Skeletal muscle tissue (tissue), 4 donors: Measurements from ENCODE around the gene CREBL2. TPM values are rescaled to one million over a fixed set of nuclear protein-coding genes. Genes with fewer than 3 reads are reported as not detected.
"Not testable (repeated sequence)": the region's sequence is repeated elsewhere in the genome, so short reads cannot be mapped to it uniquely, and the experiment has no call there.

Source experiments
- H3K27ac ChIP-seq: one replicate; pipeline ENCODE4 v1.7.0; 2013; ENCODE audit warnings: mild to moderate bottlenecking, low read depth, low read length, inconsistent platforms
- H3K27me3 ChIP-seq, 3 donors: one replicate each; pipeline ENCODE4 v1.7.0; 2013; ENCODE audit warnings: low read length in 3 of 3; ENCODE audit not compliant: control insufficient read depth in 3 of 3, insufficient read depth in 3 of 3
- H3K36me3 ChIP-seq, 3 donors: one replicate each; pipeline ENCODE4 v1.7.0; 2013; ENCODE audit warnings: low read length in 3 of 3; ENCODE audit not compliant: control insufficient read depth in 3 of 3, insufficient read depth in 3 of 3
- H3K4me1 ChIP-seq, 3 donors: one replicate each; pipeline ENCODE4 v1.7.0; 2013; ENCODE audit warnings: low read length in 3 of 3, mild to moderate bottlenecking in 3 of 3; ENCODE audit not compliant: control insufficient read depth in 3 of 3, insufficient read depth in 3 of 3
- H3K4me3 ChIP-seq, 3 donors: one replicate each; pipeline ENCODE4 v1.7.0; 2013; ENCODE audit warnings: low read length in 3 of 3
- H3K9ac ChIP-seq, 3 donors: one replicate each; pipeline ENCODE4 v1.7.0; 2013; ENCODE audit warnings: low read length in 3 of 3, mild to moderate bottlenecking in 3 of 3, moderate library complexity in 2 of 3, low read depth in 1 of 3
- H3K9me3 ChIP-seq, 3 donors: one replicate each; pipeline ENCODE4 v1.7.0; 2013; ENCODE audit warnings: low read length in 3 of 3; ENCODE audit not compliant: control insufficient read depth in 3 of 3
- total RNA-seq: library from RNA; depleted of rRNA; stranded (reverse); fragments of >200 nt; gene quantifications from one replicate; pipeline ENCODE4 v1.2.3, GENCODE V29; 2014
- donor health status: Osteomylitis.

The CREBL2 gene
- total RNA-seq, 1 donor from 2014 or later, result 18.3 TPM

GRCh38 chr12:12595929-12596328 is 15.7 kb upstream of the CREBL2 start:
- H3K4me1 ChIP-seq, H3K9me3 ChIP-seq, H3K27me3 ChIP-seq, H3K4me3 ChIP-seq, H3K27ac ChIP-seq, H3K9ac ChIP-seq, H3K36me3 ChIP-seq: not testable (repeated sequence)

GRCh38 chr12:12596598-12596997 is 15.1 kb upstream of the CREBL2 start:
- not testable (repeated sequence) for H3K36me3 ChIP-seq, H3K4me1 ChIP-seq, H3K9ac ChIP-seq, H3K4me3 ChIP-seq, H3K9me3 ChIP-seq, H3K27ac ChIP-seq, H3K27me3 ChIP-seq

GRCh38 chr12:12598864-12599263 is 12.8 kb upstream of the CREBL2 start:
- no peak overlapping the region for H3K4me3 ChIP-seq
- no peaks in the 10 kb centered on the region for H3K27me3 ChIP-seq
- no peaks in the 10 kb centered on the region for H3K4me1 ChIP-seq
- H3K36me3 ChIP-seq, result no peaks in the 10 kb centered on the region
- no peaks in the 10 kb centered on the region for H3K9me3 ChIP-seq
- H3K9ac ChIP-seq, result no peak overlapping the region
- no peak overlapping the region for H3K27ac ChIP-seq

DNA sequence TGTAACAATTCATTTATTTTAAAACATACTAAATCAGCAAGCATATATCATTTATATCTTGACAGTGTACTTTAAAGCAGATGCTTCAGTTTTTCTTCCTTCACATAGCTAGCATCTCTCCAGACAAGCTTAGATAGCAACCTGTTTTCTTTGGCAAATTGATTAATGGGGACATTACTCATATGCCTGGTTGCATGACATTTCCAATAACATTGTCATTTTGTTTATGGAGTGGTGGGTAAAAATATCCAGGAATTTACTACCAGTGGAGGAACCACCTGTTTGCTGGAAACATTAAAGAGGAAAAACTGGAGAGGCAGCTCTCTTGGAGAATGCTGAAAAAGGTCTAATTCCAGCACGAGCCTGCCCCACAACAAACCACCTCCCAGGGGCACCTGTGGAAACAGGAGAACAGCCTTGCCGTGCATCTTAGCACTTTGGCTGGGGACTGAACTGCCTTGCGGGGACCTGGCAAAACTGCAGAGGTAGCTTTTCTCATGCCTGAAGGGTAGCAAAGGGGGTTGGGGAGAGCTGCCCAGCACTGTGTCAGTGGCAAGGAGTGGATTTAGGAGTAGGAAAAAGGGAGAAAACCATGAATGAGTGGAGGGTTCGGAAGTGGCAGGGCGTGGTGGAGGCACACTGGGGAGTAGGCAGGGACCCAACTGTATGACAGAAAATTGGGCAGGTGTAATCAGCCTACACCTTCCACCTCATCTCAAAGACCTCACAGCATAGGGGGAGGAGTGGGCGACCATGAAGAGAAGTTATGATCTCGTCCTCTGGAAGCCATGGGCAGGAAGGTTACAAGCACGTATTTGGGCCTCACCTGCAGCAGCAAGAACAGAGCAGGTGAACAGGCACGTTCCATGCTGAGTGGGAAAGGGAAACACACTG is 11.7 kb upstream of the CREBL2 start:
- H3K4me3 ChIP-seq, result no peak overlapping the region
- no peaks in the 10 kb centered on the region for H3K27me3 ChIP-seq
- H3K27ac ChIP-seq, result no peak overlapping the region
- H3K4me1 ChIP-seq, result no peaks in the 10 kb centered on the region
- no peak overlapping the region for H3K9ac ChIP-seq
- no peaks in the 10 kb centered on the region for H3K36me3 ChIP-seq
- no peaks in the 10 kb centered on the region for H3K9me3 ChIP-seq

DNA sequence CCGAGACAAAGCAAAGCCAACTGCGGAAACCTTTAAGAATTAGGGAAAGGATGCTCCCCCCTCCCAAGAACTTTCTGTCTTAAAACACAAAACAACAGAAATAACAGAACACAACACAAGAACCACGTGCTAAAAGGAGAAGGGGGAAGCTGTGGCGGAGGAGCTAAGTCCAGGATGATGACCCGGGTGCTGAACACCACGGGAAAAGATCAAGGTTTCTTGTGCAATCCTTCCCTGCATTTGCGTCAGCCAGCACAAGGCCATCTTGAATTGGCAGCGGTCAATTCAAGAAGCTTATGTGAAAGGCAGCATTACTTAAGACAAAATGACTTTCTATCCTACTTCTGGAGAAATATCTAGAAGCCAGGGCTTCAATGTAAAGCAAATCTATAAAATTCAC is 11.0 kb upstream of the CREBL2 start:
- Histone ChIP-seq H3K9me3 (no peaks in the 10 kb centered on the region), H3K36me3 (no peaks in the 10 kb centered on the region), H3K9ac (no peak overlapping the region), H3K4me3 (no peak overlapping the region), H3K27me3 (no peaks in the 10 kb centered on the region), H3K27ac (no peak overlapping the region), H3K4me1 (no peaks in the 10 kb centered on the region)

DNA sequence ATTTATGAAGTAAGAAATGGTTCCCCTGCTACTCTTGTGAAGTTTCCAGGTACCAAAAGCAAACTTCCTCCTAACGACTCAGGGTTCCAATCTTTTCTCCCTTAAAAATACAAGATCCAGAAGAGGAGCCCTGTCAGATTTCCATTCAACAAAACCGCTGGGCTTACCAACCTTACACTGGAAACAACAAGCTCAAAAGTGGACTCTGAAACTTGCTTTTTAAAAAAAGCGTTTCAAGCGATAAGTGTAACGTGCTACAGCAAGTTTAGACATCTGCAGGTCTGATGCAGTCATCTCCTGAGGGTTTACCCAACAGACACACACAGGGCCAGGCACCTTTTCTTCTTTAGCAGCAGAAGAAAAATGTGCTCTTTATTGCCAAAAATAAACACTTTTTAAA is 6.9 kb upstream of the CREBL2 start:
- no peak overlapping the region for H3K27ac ChIP-seq
- H3K9me3 ChIP-seq, result no peaks in the 10 kb centered on the region
- no peak overlapping the region for H3K9ac ChIP-seq
- no peaks in the 10 kb centered on the region for H3K27me3 ChIP-seq
- no peak overlapping the region for H3K4me3 ChIP-seq
- no peaks in the 10 kb centered on the region for H3K36me3 ChIP-seq
- H3K4me1 ChIP-seq, result no peaks in the 10 kb centered on the region

DNA sequence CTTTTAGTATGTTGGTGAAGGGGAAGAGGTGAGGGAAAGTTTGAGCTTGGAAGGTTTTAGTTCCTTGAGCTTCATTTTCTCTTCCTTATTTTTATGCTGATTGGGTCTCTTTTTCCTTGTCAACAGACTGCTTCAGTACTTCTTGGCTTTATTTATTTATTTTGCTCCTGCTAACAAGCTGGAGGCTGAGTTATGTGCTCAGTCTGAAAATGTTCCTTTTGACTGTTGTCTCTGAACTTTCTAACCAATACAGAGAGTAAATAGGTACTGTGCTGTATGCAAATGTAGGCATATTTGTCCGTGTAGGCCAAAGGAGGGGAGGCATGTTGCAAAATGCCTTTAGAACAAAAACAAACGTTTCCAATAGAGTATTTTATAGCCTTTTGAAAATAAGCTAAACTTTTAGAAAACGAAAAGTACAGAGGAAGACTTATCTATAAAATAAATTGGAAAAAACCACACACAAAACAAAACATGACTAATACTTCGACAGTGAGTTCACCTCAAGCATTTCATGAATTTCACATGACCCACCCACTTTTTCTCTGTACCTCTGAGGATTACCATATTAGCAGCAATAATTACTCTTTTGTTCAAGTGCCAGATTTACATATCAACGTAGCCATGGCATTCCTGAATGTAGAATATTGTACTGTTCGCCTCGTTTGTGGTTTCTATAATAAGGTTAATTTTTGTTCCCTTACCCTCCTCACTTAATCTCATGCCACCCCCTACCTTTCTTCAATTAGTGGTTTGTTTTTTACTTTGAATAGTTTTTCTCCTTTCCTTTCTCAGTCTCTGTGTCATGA is 4.7 kb upstream of the CREBL2 start:
- Histone ChIP-seq H3K36me3 (no peaks in the 10 kb centered on the region), H3K4me3 (no peak overlapping the region), H3K27me3 (no peaks in the 10 kb centered on the region), H3K9ac (no peak overlapping the region), H3K4me1 (peaks cover 0 to 4% (median 0%) of the 10 kb centered on the region in 3 donors), H3K9me3 (no peaks in the 10 kb centered on the region), H3K27ac (no peak overlapping the region)

GRCh38 chr12:12608557-12608957 is 3.1 kb upstream of the CREBL2 start:
- H3K4me1 ChIP-seq, result peaks cover 7 to 13% (median 7%) of the 10 kb centered on the region in 3 donors
- no peaks in the 10 kb centered on the region for H3K9me3 ChIP-seq
- no peaks in the 10 kb centered on the region for H3K27me3 ChIP-seq
- no peak overlapping the region for H3K27ac ChIP-seq
- no peak overlapping the region for H3K4me3 ChIP-seq
- no peaks in the 10 kb centered on the region for H3K36me3 ChIP-seq
- no peak overlapping the region for H3K9ac ChIP-seq

DNA sequence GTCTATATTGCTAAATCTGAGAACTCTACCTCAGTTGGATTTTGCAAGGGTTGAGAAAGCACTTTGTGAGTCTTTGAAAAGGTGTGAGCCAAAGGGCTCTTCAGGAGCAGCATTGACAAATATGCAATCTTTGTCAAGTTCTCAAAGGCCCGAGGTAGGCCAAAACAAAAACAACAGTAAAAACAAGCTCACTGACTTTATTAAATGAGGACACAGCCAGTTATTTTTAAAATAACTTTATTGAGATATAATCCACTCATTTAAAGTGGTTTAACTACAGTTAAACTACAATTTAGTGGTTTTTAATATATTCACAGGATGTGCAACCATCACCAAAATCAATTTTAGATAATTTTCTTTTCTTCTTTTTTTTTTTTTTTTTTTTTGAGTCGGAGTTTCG is 2.0 kb upstream of the CREBL2 start:
- Histone ChIP-seq H3K4me1 (peaks cover 7 to 14% (median 7%) of the 10 kb centered on the region in 3 donors), H3K27ac (no peak overlapping the region), H3K4me3 (no peak overlapping the region), H3K27me3 (no peaks in the 10 kb centered on the region), H3K9me3 (no peaks in the 10 kb centered on the region), H3K36me3 (no peaks in the 10 kb centered on the region), H3K9ac (no peak overlapping the region)

DNA sequence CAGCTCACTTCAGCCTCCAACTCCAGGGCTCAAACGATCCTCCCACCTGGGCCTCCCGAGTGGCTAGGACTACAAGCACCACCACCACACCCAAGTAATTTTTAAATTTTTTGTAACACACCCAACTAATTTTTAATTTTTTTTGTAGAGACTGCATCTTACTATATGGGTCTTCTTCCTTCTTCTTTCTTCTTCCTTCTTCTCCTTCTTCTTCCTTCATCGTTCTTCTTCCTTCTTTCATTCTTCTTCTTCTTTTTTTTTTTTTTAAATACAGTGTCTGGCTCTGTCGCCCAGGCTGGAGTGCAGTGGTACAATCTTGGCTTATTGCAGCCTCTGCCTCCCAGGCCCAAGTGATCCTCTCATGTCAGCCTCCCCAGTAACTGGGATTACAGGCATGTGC is 965 bp upstream of the CREBL2 start:
- H3K36me3 ChIP-seq, result peaks cover 0 to 3% (median 2%) of the 10 kb centered on the region in 3 donors
- peak overlapping the region in 2 of 3 donors; percentile 93 for H3K9ac ChIP-seq
- H3K9me3 ChIP-seq, result no peaks in the 10 kb centered on the region
- peaks cover 7 to 14% (median 9%) of the 10 kb centered on the region in 3 donors for H3K4me1 ChIP-seq
- peak overlapping the region in 2 of 3 donors; percentile 91 to 93 for H3K4me3 ChIP-seq
- H3K27ac ChIP-seq, result peak overlapping the region; percentile 96
- H3K27me3 ChIP-seq, result no peaks in the 10 kb centered on the region
